ENCODE data around the gene APOF. TPM values are rescaled to one million over a fixed set of nuclear protein-coding genes. Genes with fewer than 3 reads are reported as not detected.

Gene APOF
- total and polyA plus RNA-seq, 9 of the 15 experiments (the other 6 are each of a cell fraction or from before 2014, with no cell fraction given): 0.09 to 0.15 (median 0.12) TPM; not detected in 5

- no peaks in the 10 kb centered on the region for H3K27me3 ChIP-seq (ENCODE audit: control insufficient read depth in 2 of 2, insufficient read depth in 2 of 2, low read length in 2 of 2)
- intact Hi-C loops (cut with micrococcal nuclease) (no loop called here), in situ Hi-C loops (cut with MboI) (no loop called here)
- peak overlapping the region in 1 of 2 experiments; percentile 57; a peak in 1 of 4 replicates for H3K9ac ChIP-seq (ENCODE audit: insufficient read depth in 1 of 2, low read depth in 2 of 2, low read length in 2 of 2)
- H3K9me1 ChIP-seq (ENCODE audit: control insufficient read depth, insufficient read depth, low read length): no peaks in the 10 kb centered on the region
- TSS peak; percentile 23 for BruUV-seq (replicated peaks)
- H3K9me3 ChIP-seq (replicated peaks; ENCODE audit: control insufficient read depth, insufficient read depth, low read depth, low read length): no peaks in the 10 kb centered on the region
- WGBS (ENCODE audit: insufficient coverage, low coverage, missing lambda C conversion rate): 77% methylated on average over 6 of the region's 6 CpGs
- DNase-seq (ENCODE audit: extremely low read depth in 1 of 4, low spot score in 3 of 4) (no peak), ATAC-seq (no peak), FAIRE-seq (no peak)
- no peak overlapping the region for H3K27ac ChIP-seq (ENCODE audit: extremely low read depth, low read depth, low read length)
- H3K4me3 ChIP-seq: no peak overlapping the region
- CTCF ChIA-PET (ENCODE audit: low intra/inter-chr PET ratio): no interaction called here
- POLR2A ChIA-PET: interaction anchor here (0.7 to 1.1 kb wide), 2 partner anchors 15 to 36 kb away, joined by 3 to 5 read pairs; partner anchors contain the start of gene STAT2
- H2AFZ ChIP-seq (ENCODE audit: low read depth, low read length): no peak overlapping the region
- H4K20me1 ChIP-seq (replicated peaks; ENCODE audit: control insufficient read depth, insufficient read depth, low read length): no peaks in the 10 kb centered on the region
- TF ChIP-seq ZNF77 (CRISPR knock-in tag; IDR thresholded peaks at IDR 0.05) (no peak), CEBPB (tag; IDR thresholded peaks at IDR 0.05) (no peak), GTF2F1 (IDR thresholded peaks at IDR 0.05; ENCODE audit: low read depth, low read length) (no peak), PKNOX1 (IDR thresholded peaks at IDR 0.05) (no peak), ZBTB33 (CRISPR knock-in tag; IDR thresholded peaks at IDR 0.05) (no peak), ZNF696 (CRISPR knock-in tag; conservative IDR thresholded peaks at IDR 0.05) (no peak), PHF8 (IDR thresholded peaks at IDR 0.05; ENCODE audit: borderline replicate concordance, low read length) (no peak), ILK (tag; IDR thresholded peaks at IDR 0.05; ENCODE audit: borderline replicate concordance, low read depth) (no peak), GATAD2B (IDR thresholded peaks at IDR 0.05; ENCODE audit: borderline replicate concordance) (no peak), FIP1L1 (IDR thresholded peaks at IDR 0.05; ENCODE audit: low read depth, low read length, poor library complexity, severe bottlenecking) (no peak), TFAP4 (CRISPR knock-in tag; IDR thresholded peaks at IDR 0.05; ENCODE audit: borderline replicate concordance) (no peak), E4F1 (CRISPR knock-in tag; IDR thresholded peaks at IDR 0.05; ENCODE audit: borderline replicate concordance) (no peak), TBP (optimal IDR thresholded peaks at IDR 0.05; ENCODE audit: low read depth, low read length) (no peak), MYNN (IDR thresholded peaks at IDR 0.05) (no peak), MYNN (CRISPR knock-in tag; IDR thresholded peaks at IDR 0.05) (no peak)
- H3K4me1 ChIP-seq (replicated peaks in 1 of 2; ENCODE audit: control insufficient read depth in 2 of 2, insufficient read depth in 2 of 2, low read length in 2 of 2): peaks cover 10 to 15% of the 10 kb centered on the region in 2 experiments; a peak in 3 of 5 replicates
- no peaks in the 10 kb centered on the region for H3K79me2 ChIP-seq (ENCODE audit: control insufficient read depth, insufficient read depth, low read length)
- H3K4me2 ChIP-seq (ENCODE audit: insufficient read depth, low read length): no peak overlapping the region
- peaks cover 66% of the 10 kb centered on the region for H3K36me3 ChIP-seq (ENCODE audit: control insufficient read depth, insufficient read depth, low read length)
These were observed 38.5 kb downstream of the APOF start for GRCh38 chr12:56324206-56324605.

All from K562 (cell line).